ENCODE data around the gene HINFP.
A peak's percentile ranks its signal among the peaks of the same experiment; 100 is the strongest.
"Not testable (repeated sequence)": the region's sequence is repeated elsewhere in the genome, so short reads cannot be mapped to it uniquely, and the experiment has no call there.

The HINFP gene

GRCh38 chr11:119130662-119131061, 9.3 kb downstream of the HINFP start:
- no peak overlapping the region for H3K4me3 ChIP-seq (ENCODE audit: low read length)
- no peak for TF ChIP-seq CTCF (IDR thresholded peaks at IDR 0.05; ENCODE audit: insufficient read depth, low read depth, low read length, missing control alignments)
- DNase-seq (ENCODE audit: low read depth): no peak

- peak; percentile 58 for TF ChIP-seq CTCF (IDR thresholded peaks at IDR 0.05; ENCODE audit: insufficient read depth, low read depth, low read length, missing control alignments)
- H3K4me3 ChIP-seq (ENCODE audit: low read length): no peak overlapping the region
- peak; percentile 20 for DNase-seq (ENCODE audit: low read depth)
These were observed 13.1 kb downstream of the HINFP start for GRCh38 chr11:119134389-119134978.

- not testable (repeated sequence) for H3K4me3 ChIP-seq (ENCODE audit: low read length); DNase-seq (ENCODE audit: low read depth)
These were observed 17.9 kb downstream of the HINFP start for GRCh38 chr11:119139276-119139675.

- peak; percentile 77 for DNase-seq (ENCODE audit: low read depth)
- peak; percentile 69 for TF ChIP-seq CTCF (IDR thresholded peaks at IDR 0.05; ENCODE audit: insufficient read depth, low read depth, low read length, missing control alignments)
- no peak overlapping the region for H3K4me3 ChIP-seq (ENCODE audit: low read length)
These were observed 23.6 kb downstream of the HINFP start for GRCh38 chr11:119144825-119145486.

GRCh38 chr11:119145551-119145950, 24.2 kb downstream of the HINFP start:
- no peak for DNase-seq (ENCODE audit: low read depth)
- no peak overlapping the region for H3K4me3 ChIP-seq (ENCODE audit: low read length)
- TF ChIP-seq CTCF (IDR thresholded peaks at IDR 0.05; ENCODE audit: insufficient read depth, low read depth, low read length, missing control alignments): no peak

- H3K4me3 ChIP-seq (ENCODE audit: low read length): no peak overlapping the region
- no peak for DNase-seq (ENCODE audit: low read depth)
- TF ChIP-seq CTCF (IDR thresholded peaks at IDR 0.05; ENCODE audit: insufficient read depth, low read depth, low read length, missing control alignments): no peak
These were observed 26.4 kb downstream of the HINFP start for GRCh38 chr11:119147604-119148333.

- TF ChIP-seq CTCF (IDR thresholded peaks at IDR 0.05; ENCODE audit: insufficient read depth, low read depth, low read length, missing control alignments): no peak
- peak overlapping the region; percentile 44 for H3K4me3 ChIP-seq (ENCODE audit: low read length)
- DNase-seq (ENCODE audit: low read depth): no peak
These were observed 27.3 kb downstream of the HINFP start for GRCh38 chr11:119148720-119149017.
